Hair follicle dermal papilla cell (primary cell): ENCODE measurements around the gene TMPRSS7. TPM values are rescaled to one million over a fixed set of nuclear protein-coding genes. Genes with fewer than 3 reads are reported as not detected.

Experiments
- small RNA-seq: library from RNA; depleted of rRNA; stranded (forward); fragments of <200 nt; gene quantifications from one replicate; pipeline ENCODE3, GENCODE V24; 2012
- total RNA-seq: library from RNA; depleted of rRNA; stranded (reverse); fragments of >200 nt; gene quantifications from 2 replicates; pipeline ENCODE4 v1.2.3, GENCODE V29; 2012

TMPRSS7 gene
- not detected in 2 replicates for total RNA-seq

DNA sequence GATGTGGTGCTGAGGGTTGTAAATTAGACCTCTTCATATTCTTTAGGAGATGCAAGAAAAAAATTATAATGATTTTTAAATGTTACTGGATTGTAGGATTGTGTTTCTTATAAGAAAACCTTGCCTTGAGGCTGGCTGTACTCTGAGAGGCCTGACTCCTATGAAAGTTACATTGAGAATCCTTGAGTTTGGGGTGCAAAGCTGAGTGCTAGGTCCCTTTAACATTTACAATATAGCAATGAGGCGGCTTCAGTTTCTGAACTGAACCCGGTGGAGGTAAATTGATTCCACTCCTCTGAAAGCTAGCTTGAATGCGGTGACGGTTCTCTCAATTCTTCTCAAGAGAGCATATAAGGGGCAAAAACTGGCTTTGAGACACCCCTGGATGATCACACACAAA, at the start of gene TMPRSS7:
TMPRSS7 (plus strand) TSS at position 301 of the 400 bp plus-strand sequence. CDS start 110 bp downstream, outside the sequence.

GRCh38 chr3:111998636-111999483, 35.7 kb upstream of the TMPRSS7 start, which contains the start of gene TAGLN3:
Gene TAGLN3, plus strand, starts transcription at chr3:111998922. Its CDS starts 501 bp downstream, at chr3:111999423.

DNA sequence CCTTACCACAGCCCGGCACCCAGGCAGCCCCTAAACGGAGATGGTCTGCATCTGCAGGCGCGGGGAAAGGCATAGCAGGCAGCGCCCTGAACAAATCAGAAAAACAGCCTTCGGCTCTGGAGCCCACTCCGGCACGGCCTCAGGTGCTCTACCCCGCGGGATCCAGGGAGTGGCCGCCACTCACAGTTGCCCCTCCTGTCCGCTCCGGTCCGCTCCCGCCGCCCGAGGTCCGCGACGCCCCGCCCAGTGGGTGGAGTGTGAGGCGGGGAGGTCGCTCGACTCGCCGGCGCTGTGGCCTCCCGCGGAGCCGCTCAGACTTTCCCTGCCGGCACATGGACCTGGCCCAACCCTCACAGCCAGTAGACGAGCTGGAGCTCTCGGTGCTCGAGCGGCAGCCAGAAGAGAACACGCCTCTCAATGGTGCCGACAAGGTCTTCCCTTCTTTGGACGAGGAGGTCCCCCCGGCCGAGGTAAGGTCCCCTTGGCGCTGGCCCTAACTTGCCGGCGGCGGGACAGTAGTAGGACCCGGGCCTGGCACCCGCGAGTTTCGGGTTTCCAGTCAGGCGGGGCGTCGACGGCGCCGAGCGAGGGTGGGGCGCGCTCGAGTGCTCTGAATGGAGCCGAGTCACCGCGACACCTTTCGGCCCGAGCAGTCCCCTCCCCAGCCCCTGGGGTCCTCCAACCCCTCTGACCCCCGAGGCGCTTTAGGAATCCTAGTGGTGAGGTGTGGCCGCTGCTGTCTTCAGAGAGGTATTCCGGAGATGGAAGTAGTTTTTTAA, 51.7 kb downstream of the TMPRSS7 start, which contains the start of gene C3orf52:
C3orf52 (plus strand) TSS at position 314 of the 779 bp plus-strand sequence; CDS start at position 333, 19 bp downstream.

Small RNA genes within 50 kb of the gene (small RNA-seq; reads per million reads assigned to genes)
- gene MIR567 = not detected

Other genes starting within 250 kb of the TMPRSS7 start
- 49.7 and 52.6 TPM in 2 replicates for gene PHLDB2, start 175.5 kb upstream of the TMPRSS7 start, total RNA-seq
- gene ABHD10, start 55.7 kb upstream of the TMPRSS7 start, total RNA-seq = 20.9 and 24.5 TPM in 2 replicates
- gene TAGLN3, start 35.8 kb upstream of the TMPRSS7 start, total RNA-seq = 0.16 and 0.36 TPM in 2 replicates
- gene C3orf52, start 51.7 kb downstream of the TMPRSS7 start, total RNA-seq = 1.3 and 2.7 TPM in 2 replicates
- gene GCSAM, start 98.5 kb downstream of the TMPRSS7 start, total RNA-seq = not detected in 2 replicates